Transverse colon (tissue), 4 donors: ENCODE measurements around the gene SNX30. TPM values are rescaled to one million over a fixed set of nuclear protein-coding genes. Genes with fewer than 3 reads are reported as not detected.

Experiments
- DNase-seq: peaks from one replicate; pipeline ENCODE4 v3.0.0-alpha.2; 2019
- H3K27ac ChIP-seq, 4 donors: fragments of 200-600 bp; sonication (generic); 2 replicates each; pipeline ENCODE4 v1.5.1; 2016 to 2018; ENCODE audit warnings: inconsistent platforms in 4 of 4
- H3K27me3 ChIP-seq: fragments of 200-600 bp; sonication (generic); 2 replicates; pipeline ENCODE4 v1.5.1; 2017; ENCODE audit warnings: inconsistent platforms
- H3K36me3 ChIP-seq, 4 donors: fragments of 200-600 bp; sonication (generic); 2 replicates each; pipeline ENCODE4 v1.5.1; 2017 to 2019; ENCODE audit warnings: inconsistent platforms in 4 of 4
- H3K4me1 ChIP-seq, 4 donors: fragments of 200-600 bp; sonication (generic); 2 replicates each; pipeline ENCODE4 v1.5.1; 2017 to 2020; ENCODE audit warnings: inconsistent platforms in 4 of 4
- H3K4me3 ChIP-seq, 4 donors: fragments of 200-600 bp; sonication (generic); 1 replicate in 1 of 4; 2 replicates in 3 of 4; pipeline versions ENCODE4 v1.5.1 to v1.6.1; 2017 to 2019; ENCODE audit warnings: inconsistent platforms in 4 of 4
- H3K9me3 ChIP-seq, 2 donors: fragments of 200-600 bp; sonication (generic); 2 replicates each; pipeline ENCODE4 v1.5.1; 2017 to 2019; ENCODE audit warnings: inconsistent platforms in 2 of 2
- EP300 ChIP-seq: sonication (generic); formaldehyde crosslinking; IDR thresholded peaks from one replicate; pipeline ENCODE4 v1.6.1; 2017; ENCODE audit warnings: antibody characterized with exemption, low read depth
- POLR2A ChIP-seq: fragments of 450-650 bp; IDR thresholded peaks from one replicate; pipeline ENCODE4 v1.6.1; 2016; ENCODE audit warnings: antibody characterized with exemption, mild to moderate bottlenecking, moderate library complexity
- POLR2AphosphoS5 ChIP-seq, 3 donors: sonication (generic); formaldehyde crosslinking; IDR thresholded peaks; one replicate each; pipeline ENCODE4 v1.6.1; 2016; ENCODE audit warnings: antibody characterized with exemption in 3 of 3
- WGBS, 2 donors: methylation state at CpG; one replicate each; pipeline ENCODE4 v1.1.5; 2018; ENCODE audit warnings: low coverage in 1 of 2; 5-methylcytosine and 5-hydroxymethylcytosine counted together
- in situ Hi-C, 4 donors: fragments of 200-750 bp; cut with MboI; loops; one replicate each; pipeline versions ENCODE4 v1.15.0 to v1.15.1; 2017; ENCODE audit warnings: low sequenced_read_pairs in 3 of 4, low pct_ligation_motif_present in 1 of 4, low pct_unique_long_range_greater_than_20kb in 1 of 4
- intact Hi-C: fragments of 100-400 bp; cut with DNase I; formaldehyde crosslinking; loops from one replicate; pipeline ENCODE4 v1.15.1; 2023; ENCODE audit warnings: low total_unique reads
- total RNA-seq, 4 donors: library from RNA; depleted of rRNA; stranded (reverse); fragments of >200 nt; gene quantifications; one replicate each; pipeline ENCODE4 v1.1.0, GENCODE V29; 2016
- TF ChIP-seq, protein P1 (sequence below), 5 experiments: fragments of 200-600 bp in 3 of 5; fragments of 450-650 bp in 2 of 5; sonication (generic) in 3 of 5; IDR thresholded peaks; 1 replicate in 2 of 5; 2 replicates in 3 of 5; pipeline ENCODE4 v1.5.1; 2016 to 2017; ENCODE audit warnings: antibody characterized with exemption in 5 of 5, inconsistent platforms in 3 of 5, mild to moderate bottlenecking in 2 of 5, moderate library complexity in 1 of 5

The SNX30 gene, protein sequence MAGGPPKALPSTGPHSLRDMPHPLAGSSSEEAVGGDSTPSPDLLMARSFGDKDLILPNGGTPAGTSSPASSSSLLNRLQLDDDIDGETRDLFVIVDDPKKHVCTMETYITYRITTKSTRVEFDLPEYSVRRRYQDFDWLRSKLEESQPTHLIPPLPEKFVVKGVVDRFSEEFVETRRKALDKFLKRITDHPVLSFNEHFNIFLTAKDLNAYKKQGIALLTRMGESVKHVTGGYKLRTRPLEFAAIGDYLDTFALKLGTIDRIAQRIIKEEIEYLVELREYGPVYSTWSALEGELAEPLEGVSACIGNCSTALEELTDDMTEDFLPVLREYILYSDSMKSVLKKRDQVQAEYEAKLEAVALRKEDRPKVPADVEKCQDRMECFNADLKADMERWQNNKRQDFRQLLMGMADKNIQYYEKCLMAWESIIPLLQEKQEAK
- 10 to 100 TPM; 15.7 to 46.4 (median 45.7) TPM for total RNA-seq

DNA sequence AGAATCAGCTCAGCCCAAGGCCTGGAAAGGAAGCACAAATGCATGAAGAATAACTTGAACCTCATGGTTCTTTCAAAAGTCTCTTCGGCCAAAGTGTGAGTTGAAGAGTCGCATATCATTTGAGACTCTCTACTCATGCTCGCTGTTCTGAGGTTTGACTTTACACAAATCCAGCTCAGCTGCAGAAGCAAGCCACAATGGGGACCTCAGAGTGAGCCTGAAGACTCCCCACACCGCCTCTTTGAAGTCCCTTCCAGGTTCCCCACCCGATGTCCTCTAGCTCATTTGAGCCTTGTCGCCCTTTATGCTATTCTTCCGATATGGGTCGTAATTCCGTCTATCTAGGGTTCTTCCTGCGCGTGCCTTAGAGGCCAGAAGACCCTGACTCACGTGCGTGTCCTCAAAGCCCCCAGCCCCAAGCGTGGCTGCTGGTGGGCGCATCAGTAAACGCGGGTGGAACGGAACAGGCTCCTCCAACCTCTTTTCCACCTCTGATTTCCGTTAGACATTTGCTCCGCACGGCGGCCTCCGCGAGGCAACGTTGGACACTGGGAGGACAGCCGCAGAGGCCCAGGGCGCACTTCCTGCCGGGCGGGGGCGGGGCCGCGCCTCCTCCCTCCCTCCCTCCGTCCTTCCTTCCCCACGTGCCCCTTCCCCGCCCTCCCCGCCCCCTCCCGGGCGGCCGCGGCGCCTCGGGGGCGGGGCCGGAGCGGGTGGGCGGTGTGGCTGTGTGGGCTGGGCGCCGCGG is at the start of gene SNX30:
Gene SNX30, plus strand, starts transcription at position 745 of the 748 bp plus-strand sequence. CDS start 242 bp downstream, outside the sequence.
- Histone ChIP-seq H3K4me1 (peaks cover 16 to 47% (median 38%) of the 10 kb centered on the region in 4 donors), H3K4me3 (peak within 1 kb of the TSS; percentile 75 to 100 (median 86)), H3K27ac (peak within 1 kb of the TSS; percentile 85 to 94 (median 89)), H3K9me3 (no peaks in the 10 kb centered on the region), H3K36me3 (no peaks in the 10 kb centered on the region), H3K27me3 (no peaks in the 10 kb centered on the region)
- peak; percentile 94 for DNase-seq
- in situ Hi-C loops (no loop called here), intact Hi-C loops (loop anchor here (2.0 kb wide), 1 partner anchor 853 kb away; the partner anchor contains the start of gene UGCG)
- peak; percentile 84 for TF ChIP-seq POLR2A
- peak; percentile 88 to 97 (median 96) for TF ChIP-seq POLR2AphosphoS5 (IDR thresholded peaks at IDR 0.05)
- TF ChIP-seq EP300 = no peak
- TF ChIP-seq, protein P1, sequence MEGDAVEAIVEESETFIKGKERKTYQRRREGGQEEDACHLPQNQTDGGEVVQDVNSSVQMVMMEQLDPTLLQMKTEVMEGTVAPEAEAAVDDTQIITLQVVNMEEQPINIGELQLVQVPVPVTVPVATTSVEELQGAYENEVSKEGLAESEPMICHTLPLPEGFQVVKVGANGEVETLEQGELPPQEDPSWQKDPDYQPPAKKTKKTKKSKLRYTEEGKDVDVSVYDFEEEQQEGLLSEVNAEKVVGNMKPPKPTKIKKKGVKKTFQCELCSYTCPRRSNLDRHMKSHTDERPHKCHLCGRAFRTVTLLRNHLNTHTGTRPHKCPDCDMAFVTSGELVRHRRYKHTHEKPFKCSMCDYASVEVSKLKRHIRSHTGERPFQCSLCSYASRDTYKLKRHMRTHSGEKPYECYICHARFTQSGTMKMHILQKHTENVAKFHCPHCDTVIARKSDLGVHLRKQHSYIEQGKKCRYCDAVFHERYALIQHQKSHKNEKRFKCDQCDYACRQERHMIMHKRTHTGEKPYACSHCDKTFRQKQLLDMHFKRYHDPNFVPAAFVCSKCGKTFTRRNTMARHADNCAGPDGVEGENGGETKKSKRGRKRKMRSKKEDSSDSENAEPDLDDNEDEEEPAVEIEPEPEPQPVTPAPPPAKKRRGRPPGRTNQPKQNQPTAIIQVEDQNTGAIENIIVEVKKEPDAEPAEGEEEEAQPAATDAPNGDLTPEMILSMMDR (IDR thresholded peaks at IDR 0.05) = peak in 2 of 5 experiments; percentile 18 to 20
- WGBS, 2 donors = 5 to 20% methylated on average over 2 to 34 of the region's 49 CpGs

DNA sequence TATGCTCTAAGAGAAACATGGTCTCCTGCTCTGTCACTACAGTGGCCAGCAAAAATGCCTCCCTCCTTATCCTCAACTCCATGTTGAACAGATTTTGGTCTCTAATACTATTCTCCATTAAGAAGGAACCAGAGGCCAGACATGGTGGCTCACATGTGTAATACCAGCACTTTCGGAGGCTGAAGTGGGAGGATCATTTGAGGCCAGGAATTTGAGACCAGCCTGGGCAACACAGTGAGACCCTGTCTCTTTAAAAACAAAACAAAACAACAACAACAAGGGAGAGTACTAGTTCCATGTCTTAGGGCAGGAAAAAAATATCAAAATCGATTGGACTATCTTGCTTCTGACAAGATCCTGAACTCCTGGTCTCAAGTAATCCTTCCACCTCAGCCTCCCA is 47.3 kb upstream of the SNX30 start:
- H3K4me3 ChIP-seq = no peak overlapping the region
- TF ChIP-seq EP300 (no peak), POLR2A (no peak), POLR2AphosphoS5 (IDR thresholded peaks at IDR 0.05) (no peak)
- TF ChIP-seq, protein P1 (IDR thresholded peaks at IDR 0.05) = no peak
- DNase-seq = no peak
- in situ Hi-C loops (loop anchor here in 2 of 4 donors (25.0 kb wide), 2 partner anchors 316 to 616 kb away; partner anchors contain the start of gene HSDL2 (in 1 of the 2)), intact Hi-C loops (no loop called here)
- H3K27ac ChIP-seq = no peak overlapping the region
- H3K27me3 ChIP-seq = no peaks in the 10 kb centered on the region
- WGBS, 2 donors = 90 to 91% methylated on average over 2 of the region's 2 CpGs
- H3K36me3 ChIP-seq = peaks cover 0 to 16% (median 0%) of the 10 kb centered on the region in 4 donors
- peaks cover 0 to 4% (median 0%) of the 10 kb centered on the region in 4 donors for H3K4me1 ChIP-seq
- H3K9me3 ChIP-seq = no peaks in the 10 kb centered on the region

DNA sequence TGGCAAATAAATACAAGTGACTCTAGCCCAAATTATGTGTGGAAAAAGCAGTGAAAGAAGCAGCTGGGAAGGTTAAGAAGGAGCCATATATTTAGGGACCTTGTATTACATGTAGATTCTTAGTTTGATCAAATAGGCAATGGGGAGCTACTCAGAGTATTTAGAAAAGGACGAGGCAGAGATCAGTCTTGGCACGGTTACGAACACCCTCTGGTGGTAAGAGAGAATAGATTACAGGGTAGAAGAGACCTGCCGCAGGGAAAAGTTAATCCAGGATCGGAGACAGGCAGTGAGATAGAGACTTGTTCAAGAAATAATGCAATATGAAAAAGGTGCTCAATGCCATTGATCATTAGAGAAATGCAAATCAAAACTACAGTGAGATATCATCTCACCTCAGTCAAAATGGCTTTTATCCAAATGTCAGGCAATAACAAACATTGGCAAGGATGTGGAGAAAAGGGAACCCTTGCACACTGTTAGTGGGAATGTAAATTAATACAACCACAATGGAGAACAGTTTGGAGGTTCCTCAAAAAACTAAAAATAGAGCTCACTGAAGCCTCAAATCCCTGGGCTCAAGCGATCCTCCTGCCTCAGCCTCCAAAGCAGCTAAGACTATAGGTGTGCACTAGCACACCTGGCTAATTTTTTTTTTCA is 44.7 kb upstream of the SNX30 start:
- no peak for TF ChIP-seq POLR2A
- TF ChIP-seq, protein P1 (IDR thresholded peaks at IDR 0.05) = peak; percentile 22 to 49 (median 30)
- intact Hi-C loops (no loop called here), in situ Hi-C loops (loop anchor here in 2 of 4 donors (25.0 kb wide), 2 partner anchors 319 to 619 kb away; partner anchors contain the start of gene HSDL2 (in 1 of the 2))
- Histone ChIP-seq H3K27ac (no peak overlapping the region), H3K4me1 (peaks cover 0 to 4% (median 0%) of the 10 kb centered on the region in 4 donors), H3K4me3 (no peak overlapping the region), H3K9me3 (no peaks in the 10 kb centered on the region), H3K27me3 (no peaks in the 10 kb centered on the region), H3K36me3 (peaks cover 0 to 8% (median 0%) of the 10 kb centered on the region in 4 donors)
- no peak for DNase-seq
- WGBS, 2 donors = 52 to 53% methylated on average over 6 of the region's 6 CpGs
